ENCODE results near the gene ARHGAP1. TPM values are rescaled to one million over a fixed set of nuclear protein-coding genes. Genes with fewer than 3 reads are reported as not detected.

ARHGAP1 gene
- total and polyA plus RNA-seq, 2 of the 13 experiments (the other 11 are each of a cell fraction or from before 2014, with no cell fraction given), result 18.6 to 30.3 TPM

- no peak for TF ChIP-seq BCLAF1 (IDR thresholded peaks at IDR 0.05)
- TF ChIP-seq PAX8 (CRISPR knock-in tag; IDR thresholded peaks at IDR 0.05; ENCODE audit: borderline replicate concordance), result no peak
- TF ChIP-seq TBX3 (IDR thresholded peaks at IDR 0.05; ENCODE audit: borderline replicate concordance), result peak; percentile 59; the same call in 1 of the 2 replicates
- peak; percentile 73 for TF ChIP-seq ARID4A (CRISPR knock-in tag; IDR thresholded peaks at IDR 0.05; ENCODE audit: borderline replicate concordance)
- TF ChIP-seq NR2F6 (IDR thresholded peaks at IDR 0.05), result peak; percentile 95
- peak; percentile 97 for TF ChIP-seq NR2F6 (CRISPR knock-in tag; IDR thresholded peaks at IDR 0.05)
- TF ChIP-seq IRF9 (CRISPR knock-in tag; IDR thresholded peaks at IDR 0.05; ENCODE audit: borderline replicate concordance), result no peak; the same call in 1 of the 2 replicates
- peak; percentile 91 for TF ChIP-seq HNF4G (IDR thresholded peaks at IDR 0.05; ENCODE audit: borderline replicate concordance, low read depth, low read length)
- TF ChIP-seq HNF4G (CRISPR knock-in tag; IDR thresholded peaks at IDR 0.05; ENCODE audit: borderline replicate concordance, low read depth), result peak; percentile 91
- no peak for TF ChIP-seq JUNB (CRISPR knock-in tag; IDR thresholded peaks at IDR 0.05; ENCODE audit: borderline replicate concordance)
- peak; percentile 58 for TF ChIP-seq ZNF143 (CRISPR knock-in tag; IDR thresholded peaks at IDR 0.05)
- TF ChIP-seq ZNF251 (CRISPR knock-in tag; IDR thresholded peaks at IDR 0.05), result no peak
- peak; percentile 94 for TF ChIP-seq ZNF605 (CRISPR knock-in tag; IDR thresholded peaks at IDR 0.05)
- 0 out of 2 replicates have a peak, but pooled peaks have one; percentile 27 for TF ChIP-seq TMF1 (CRISPR knock-in tag; IDR thresholded peaks at IDR 0.05; ENCODE audit: low read depth)
- peak; percentile 68; the same call in 1 of the 2 replicates for TF ChIP-seq ZSCAN21 (CRISPR knock-in tag; IDR thresholded peaks at IDR 0.05; ENCODE audit: borderline replicate concordance)
- peak; percentile 36; the same call in 1 of the 2 replicates for TF ChIP-seq SALL2 (CRISPR knock-in tag; IDR thresholded peaks at IDR 0.05)
- TF ChIP-seq MYNN (CRISPR knock-in tag; IDR thresholded peaks at IDR 0.05; ENCODE audit: low read depth), result no peak
- peak; percentile 27; the same call in 1 of the 2 replicates for TF ChIP-seq KAT7 (CRISPR knock-in tag; IDR thresholded peaks at IDR 0.05; ENCODE audit: borderline replicate concordance)
- peak; percentile 52; the same call in 1 of the 2 replicates for TF ChIP-seq CCDC6 (CRISPR knock-in tag; IDR thresholded peaks at IDR 0.05)
These were observed 18.0 kb upstream of the ARHGAP1 start (continued) for GRCh38 chr11:46718155-46719019.

All from HepG2 (cell line).